ENCODE measurements around the gene TNS1.

- TF ChIP-seq CTCF (IDR thresholded peaks at IDR 0.05) (no peak), POLR2A (IDR thresholded peaks at IDR 0.05) (no peak)
These were observed 16.4 kb downstream of the TNS1 start for GRCh38 chr2:217986256-217986961.

Data from thyroid gland (tissue), 4 donors.